Measurements from ENCODE around the gene SNAP47. TPM values are rescaled to one million over a fixed set of nuclear protein-coding genes. Genes with fewer than 3 reads are reported as not detected.

The SNAP47 gene
- total RNA-seq, 2 experiments from 2014 or later = 25.3 to 25.5 TPM

- no peaks in the 10 kb centered on the region for H3K36me3 Mint-ChIP-seq (ENCODE audit: low read depth)
- TF ChIP-seq CTCF (IDR thresholded peaks at IDR 0.05) = no peak
Measured at GRCh38 chr1:227790034-227790400, 54.8 kb downstream of the SNAP47 start.

DNA sequence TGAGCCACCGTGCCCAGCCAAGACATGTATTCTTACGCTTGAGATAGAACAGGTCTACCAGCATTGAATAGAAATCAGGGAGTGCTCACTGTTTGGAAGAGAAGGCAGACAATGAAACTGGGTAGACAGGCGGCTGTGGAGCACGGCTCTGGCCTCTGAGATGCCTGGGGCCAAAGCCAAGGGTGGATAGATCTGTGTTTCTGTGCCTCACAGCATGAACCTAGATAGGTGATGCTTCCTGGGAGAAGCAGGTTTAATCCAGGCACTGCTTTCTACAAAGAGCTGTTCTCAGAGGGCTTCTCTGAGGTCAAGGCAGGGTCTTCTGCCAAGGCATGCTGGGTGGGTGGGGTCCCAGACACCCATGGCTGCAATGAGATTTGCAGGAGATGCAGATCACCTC lies 55.6 kb downstream of the SNAP47 start:
- DNase-seq (no peak), ATAC-seq (no peak)
- peaks cover 4% of the 10 kb centered on the region for H3K27me3 Mint-ChIP-seq
- no peak overlapping the region for H3K27ac Mint-ChIP-seq
- ChIA-PET POLR2A (no interaction called here), CTCF (interaction anchor here (1.4 to 1.8 kb wide), 2 partner anchors 16 to 28 kb away, joined by 3 to 4 read pairs; no protein-coding TSS in a partner anchor)
- H3K36me3 Mint-ChIP-seq (ENCODE audit: low read depth) = no peaks in the 10 kb centered on the region
- no peak for TF ChIP-seq CTCF (IDR thresholded peaks at IDR 0.05)
- H3K9me3 Mint-ChIP-seq = no peaks in the 10 kb centered on the region
- H3K4me1 Mint-ChIP-seq (ENCODE audit: low read depth) = peaks cover 15% of the 10 kb centered on the region
- intact Hi-C loops (cut with micrococcal nuclease) = no loop called here
- H3K4me3 Mint-ChIP-seq = no peak overlapping the region

More at GRCh38 chr1:227790034-227790400, 54.8 kb downstream of the SNAP47 start:
- Mint-ChIP-seq H3K27me3 (peaks cover 4% of the 10 kb centered on the region), H3K4me1 (ENCODE audit: low read depth) (peaks cover 20% of the 10 kb centered on the region), H3K9me3 (no peaks in the 10 kb centered on the region), H3K4me3 (no peak overlapping the region), H3K27ac (no peak overlapping the region)
- CTCF ChIA-PET = no interaction called here
- no peak for DNase-seq
- ATAC-seq = no peak
- intact Hi-C loops (cut with micrococcal nuclease) = no loop called here
- POLR2A ChIA-PET = no interaction called here

DNA sequence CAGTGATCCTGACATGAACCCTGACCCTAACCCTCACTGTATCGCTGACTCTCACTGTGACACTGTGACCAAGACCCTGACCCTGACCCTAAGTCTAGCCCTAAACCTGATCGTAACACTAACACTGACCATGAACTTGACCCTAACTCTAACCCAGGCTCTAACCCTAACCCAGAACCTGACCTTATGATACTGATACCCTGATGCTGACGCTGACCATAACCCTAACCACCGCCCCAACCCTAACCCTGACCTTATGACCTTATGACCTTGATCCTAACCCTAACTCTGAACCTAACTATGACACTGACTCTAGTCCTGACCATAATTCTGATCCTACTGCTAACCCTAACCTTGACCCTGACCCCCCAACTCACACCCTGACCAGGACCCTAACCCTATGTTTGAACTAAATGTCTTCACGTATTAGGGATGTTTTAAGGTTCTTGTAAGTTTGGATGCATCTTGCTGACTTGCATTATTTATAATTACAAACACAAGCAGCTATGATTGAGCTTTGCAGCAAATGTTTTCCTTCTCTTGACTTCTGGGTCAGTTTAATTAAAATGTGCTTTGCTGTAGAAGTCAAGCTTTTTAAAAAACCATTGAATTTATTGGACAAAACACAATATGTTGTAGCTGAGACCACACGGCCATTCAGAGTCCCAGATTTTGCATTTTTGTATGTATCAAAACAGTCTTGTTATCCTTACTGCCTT lies 56.3 kb downstream of the SNAP47 start:
- ChIA-PET POLR2A (no interaction called here), CTCF (interaction anchor here (1.4 to 1.8 kb wide), 2 partner anchors 15 to 28 kb away, joined by 3 to 4 read pairs; no protein-coding TSS in a partner anchor)
- TF ChIP-seq CTCF (IDR thresholded peaks at IDR 0.05) = no peak
- no peaks in the 10 kb centered on the region for H3K9me3 Mint-ChIP-seq
- no peaks in the 10 kb centered on the region for H3K36me3 Mint-ChIP-seq (ENCODE audit: low read depth)
- H3K4me1 Mint-ChIP-seq (ENCODE audit: low read depth) = peaks cover 12% of the 10 kb centered on the region
- no peak overlapping the region for H3K4me3 Mint-ChIP-seq
- intact Hi-C loops (cut with micrococcal nuclease) = no loop called here
- DNase-seq (no peak), ATAC-seq (no peak)
- H3K27me3 Mint-ChIP-seq = peaks cover 2% of the 10 kb centered on the region
- H3K27ac Mint-ChIP-seq = no peak overlapping the region

- H3K4me1 Mint-ChIP-seq (ENCODE audit: low read depth) = peaks cover 6% of the 10 kb centered on the region
- POLR2A ChIA-PET = interaction anchor here (0.6 kb wide), 1 partner anchor 140 kb away, joined by 3 read pairs; no protein-coding TSS in a partner anchor
- H3K4me3 Mint-ChIP-seq = no peak overlapping the region
- no peaks in the 10 kb centered on the region for H3K36me3 Mint-ChIP-seq (ENCODE audit: low read depth)
- H3K27ac Mint-ChIP-seq = no peak overlapping the region
- no peaks in the 10 kb centered on the region for H3K27me3 Mint-ChIP-seq
- CTCF ChIA-PET = interaction anchor here (1.4 kb wide), 1 partner anchor 29 kb away, joined by 4 read pairs; no protein-coding TSS in a partner anchor
- ATAC-seq (no peak), DNase-seq (no peak)
- TF ChIP-seq CTCF (IDR thresholded peaks at IDR 0.05) = no peak
- intact Hi-C loops (cut with micrococcal nuclease) = no loop called here
- no peaks in the 10 kb centered on the region for H3K9me3 Mint-ChIP-seq
Measured at GRCh38 chr1:227792216-227793078, 57.2 kb downstream of the SNAP47 start.

Data from activated CD8-positive, alpha-beta T cell treated with anti-CD3 and anti-CD28 coated beads for 36 hours (primary cell).